Common myeloid progenitor, CD34-positive (primary cell): ENCODE measurements around the gene PPP1R15B.

Experiments used
- CTCF ChIA-PET: fragments of 350-600 bp; sonication (Branson Sonifier 250); formaldehyde crosslinking; loops from one replicate; lab custom pipeline; 2021; ENCODE audit warnings: antibody characterized with exemption; lab: Charles Lee
- POLR2A ChIA-PET: fragments of 350-600 bp; sonication (Branson Sonifier 250); formaldehyde crosslinking; loops from one replicate; lab custom pipeline; 2021; ENCODE audit warnings: antibody characterized with exemption; lab: Charles Lee
- DNase-seq, 3 donors: peaks; one replicate each; pipeline versions ENCODE4 v3.0.0 to v3.0.0-alpha.2; 2013
- H3K27ac ChIP-seq, 2 experiments: 1 replicate in 1 of 2; 2 replicates in 1 of 2; pipeline ENCODE4 v1.7.0; 2013; ENCODE audit warnings: inconsistent platforms in 2 of 2, low read length in 2 of 2, mild to moderate bottlenecking in 2 of 2, low read depth in 1 of 2, moderate library complexity in 1 of 2; ENCODE audit not compliant: severe bottlenecking in 2 of 2, insufficient read depth in 1 of 2, poor library complexity in 1 of 2
- H3K27me3 ChIP-seq, 5 experiments: replicated peaks in 2 of 5; 1 replicate in 3 of 5; 2 replicates in 2 of 5; pipeline versions ENCODE4 v1.6.1 to v1.7.0; 2013; ENCODE audit warnings: low read length in 4 of 5, mild to moderate bottlenecking in 2 of 5, moderate library complexity in 2 of 5, inconsistent platforms in 1 of 5; ENCODE audit not compliant: insufficient read depth in 5 of 5, control insufficient read depth in 4 of 5
- H3K36me3 ChIP-seq, 4 experiments: 1 replicate in 2 of 4; 2 replicates in 2 of 4; pipeline versions ENCODE4 v1.6.1 to v1.7.0; 2013; ENCODE audit warnings: low read length in 3 of 4, control low read depth in 1 of 4, mild to moderate bottlenecking in 1 of 4; ENCODE audit not compliant: control insufficient read depth in 4 of 4, insufficient read depth in 4 of 4
- H3K4me1 ChIP-seq, 4 experiments: 1 replicate in 3 of 4; 2 replicates in 1 of 4; pipeline versions ENCODE4 v1.6.1 to v1.7.1; 2013; ENCODE audit warnings: low read length in 3 of 4, mild to moderate bottlenecking in 3 of 4, control low read depth in 1 of 4, inconsistent platforms in 1 of 4, moderate library complexity in 1 of 4; ENCODE audit not compliant: control insufficient read depth in 4 of 4, insufficient read depth in 4 of 4; ENCODE audit errors: control extremely low read depth in 1 of 4
- H3K4me3 ChIP-seq, 7 experiments: 1 replicate in 4 of 7; 2 replicates in 3 of 7; pipeline versions ENCODE4 v1.5.1 to v1.7.0; 2013; ENCODE audit warnings: mild to moderate bottlenecking in 7 of 7, low read length in 6 of 7, moderate library complexity in 6 of 7, inconsistent platforms in 2 of 7, low read depth in 2 of 7, control low read depth in 1 of 7; ENCODE audit not compliant: insufficient read depth in 4 of 7, control insufficient read depth in 1 of 7; ENCODE audit errors: extremely low read depth in 1 of 7
- H3K9me3 ChIP-seq, 5 experiments: 1 replicate in 4 of 5; 2 replicates in 1 of 5; pipeline versions ENCODE4 v1.6.1 to v1.7.1; 2013; ENCODE audit warnings: low read length in 4 of 5, mild to moderate bottlenecking in 2 of 5, inconsistent platforms in 1 of 5, low read depth in 1 of 5, moderate library complexity in 1 of 5; ENCODE audit not compliant: control insufficient read depth in 4 of 5, insufficient read depth in 2 of 5; ENCODE audit errors: control extremely low read depth in 1 of 5
- WGBS: methylation state at CpG from one replicate; pipeline ENCODE4 v1.1.5; 2013; ENCODE audit not compliant: insufficient coverage; 5-methylcytosine and 5-hydroxymethylcytosine counted together

PPP1R15B gene

DNA sequence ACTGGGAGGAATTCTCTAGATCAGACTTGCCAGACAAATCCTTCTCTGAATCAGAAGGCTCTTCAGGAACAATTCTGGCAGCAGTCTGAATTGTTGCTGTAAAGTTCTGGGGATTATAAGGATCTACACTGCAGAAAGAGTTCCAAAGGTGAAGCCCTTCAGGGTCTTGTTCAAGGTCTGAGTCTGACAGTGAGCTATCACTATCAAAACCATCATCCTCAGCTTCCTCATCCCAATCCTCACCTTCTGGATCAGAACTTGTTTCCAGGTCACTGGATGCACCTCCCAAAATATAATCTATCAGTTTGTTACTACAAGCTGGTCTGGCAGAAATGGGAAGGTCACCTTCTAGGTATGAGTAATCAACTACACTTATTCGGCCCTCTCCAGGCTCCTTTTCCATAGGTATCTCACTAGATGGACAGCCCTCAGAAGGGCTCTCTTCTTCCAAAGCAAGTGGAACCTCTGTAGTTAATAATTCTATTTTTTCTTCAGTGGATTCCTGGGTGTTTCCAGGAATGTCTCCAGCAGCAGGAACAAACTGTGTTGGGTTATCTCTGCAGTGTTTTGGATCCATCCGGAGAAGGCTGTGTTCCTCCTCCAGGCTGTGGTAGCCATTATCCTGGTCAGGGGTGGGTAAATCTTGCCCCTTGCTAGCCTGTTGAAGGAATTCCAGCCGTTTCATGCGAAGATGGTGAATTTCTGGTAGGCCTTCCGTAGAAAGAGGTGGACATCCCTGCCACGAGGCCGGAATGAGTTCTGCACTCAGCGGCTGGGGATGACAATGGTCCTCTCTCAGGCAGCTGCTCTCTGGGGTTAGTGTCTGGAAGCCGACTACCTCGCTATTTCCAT, 1.6 kb downstream of the PPP1R15B start:
- peaks cover 26 to 62% (median 45%) of the 10 kb centered on the region in 4 experiments for H3K4me1 ChIP-seq
- peak overlapping the region; percentile 92 to 100 (median 99) for H3K4me3 ChIP-seq
- WGBS: 1% methylated on average over 9 of the region's 10 CpGs
- peaks cover 0 to 36% (median 17%) of the 10 kb centered on the region in 4 experiments for H3K36me3 ChIP-seq
- H3K27ac ChIP-seq: peak overlapping the region; percentile 99 to 100
- no peaks in the 10 kb centered on the region for H3K9me3 ChIP-seq
- H3K27me3 ChIP-seq: no peaks in the 10 kb centered on the region
- ChIA-PET POLR2A (interaction anchor here (0.6 to 1.5 kb wide), 2 partner anchors 11 to 15 kb away, joined by 3 read pairs; no protein-coding TSS in a partner anchor), CTCF (interaction anchor here (1.0 to 4.9 kb wide), 6 partner anchors 8 to 152 kb away, joined by 3 to 40 read pairs (median 4); no protein-coding TSS in a partner anchor)
- DNase-seq: no peak

DNA sequence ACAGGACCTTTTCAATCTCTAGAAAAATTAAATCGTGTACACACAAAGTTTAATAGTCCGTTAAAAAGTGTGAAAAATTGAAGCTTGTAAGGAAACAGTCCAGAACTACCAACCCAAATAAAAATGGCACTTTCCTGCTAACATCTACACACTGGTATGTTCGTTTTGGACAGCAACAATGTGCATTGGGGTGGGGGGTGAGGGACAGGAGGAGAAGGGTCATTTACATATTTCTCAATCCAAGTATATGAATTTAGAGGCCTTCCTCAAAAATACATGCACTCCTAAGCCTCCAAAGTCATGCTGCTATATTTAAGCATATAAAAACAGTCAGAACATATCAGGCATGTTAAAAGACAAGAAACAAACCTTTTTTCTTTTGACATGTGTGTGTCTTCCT, 2.5 kb downstream of the PPP1R15B start:
- peaks cover 26 to 62% (median 44%) of the 10 kb centered on the region in 4 experiments for H3K4me1 ChIP-seq
- H3K4me3 ChIP-seq: peak overlapping the region; percentile 20 to 100 (median 99)
- H3K9me3 ChIP-seq: no peaks in the 10 kb centered on the region
- peaks cover 2 to 43% (median 23%) of the 10 kb centered on the region in 4 experiments for H3K36me3 ChIP-seq
- POLR2A ChIA-PET: interaction anchor here (0.6 to 1.5 kb wide), 3 partner anchors 10 to 727 kb away, joined by 3 read pairs; no protein-coding TSS in a partner anchor
- no CpG with 5 or more reads among the region's 3 CpGs for WGBS
- DNase-seq: peak in 1 of 3 donors; percentile 29
- H3K27ac ChIP-seq: peak overlapping the region; percentile 99 to 100
- H3K27me3 ChIP-seq: no peaks in the 10 kb centered on the region
- CTCF ChIA-PET: interaction anchor here (0.9 to 4.9 kb wide), 5 partner anchors 11 to 94 kb away, joined by 3 to 40 read pairs (median 3); no protein-coding TSS in a partner anchor

DNA sequence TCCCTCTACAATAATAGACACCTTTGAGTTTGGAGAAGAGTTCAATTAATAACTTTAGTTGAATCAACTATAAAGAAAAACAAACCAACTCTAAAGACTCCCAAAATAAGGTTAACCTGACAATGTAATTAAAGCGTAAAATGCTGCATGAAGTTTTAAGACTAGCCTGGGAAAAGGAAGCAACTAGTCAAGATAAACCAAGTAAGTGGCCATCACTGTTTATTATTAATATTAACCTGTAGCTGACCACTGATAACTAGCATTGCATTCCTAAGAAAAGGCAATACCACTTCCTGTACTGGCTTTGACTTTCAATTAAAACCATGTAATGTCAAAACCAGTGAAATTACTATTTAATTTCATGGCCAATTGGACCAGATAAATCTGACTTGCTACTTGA, 3.0 kb downstream of the PPP1R15B start:
- H3K4me3 ChIP-seq: peak overlapping the region in 6 of 7 experiments; percentile 92 to 100 (median 99)
- peaks cover 26 to 58% (median 40%) of the 10 kb centered on the region in 4 experiments for H3K4me1 ChIP-seq
- H3K36me3 ChIP-seq: peaks cover 2 to 48% (median 29%) of the 10 kb centered on the region in 4 experiments
- DNase-seq: no peak
- H3K9me3 ChIP-seq: no peaks in the 10 kb centered on the region
- CTCF ChIA-PET: interaction anchor here (0.9 to 4.9 kb wide), 3 partner anchors 10 to 93 kb away, joined by 3 to 40 read pairs (median 3); no protein-coding TSS in a partner anchor
- WGBS: no CpG with 5 or more reads among the region's 1 CpG
- no peaks in the 10 kb centered on the region for H3K27me3 ChIP-seq
- POLR2A ChIA-PET: interaction anchor here (0.6 to 1.5 kb wide), 2 partner anchors 10 to 727 kb away, joined by 3 read pairs; no protein-coding TSS in a partner anchor
- H3K27ac ChIP-seq: peak overlapping the region; percentile 99 to 100

DNA sequence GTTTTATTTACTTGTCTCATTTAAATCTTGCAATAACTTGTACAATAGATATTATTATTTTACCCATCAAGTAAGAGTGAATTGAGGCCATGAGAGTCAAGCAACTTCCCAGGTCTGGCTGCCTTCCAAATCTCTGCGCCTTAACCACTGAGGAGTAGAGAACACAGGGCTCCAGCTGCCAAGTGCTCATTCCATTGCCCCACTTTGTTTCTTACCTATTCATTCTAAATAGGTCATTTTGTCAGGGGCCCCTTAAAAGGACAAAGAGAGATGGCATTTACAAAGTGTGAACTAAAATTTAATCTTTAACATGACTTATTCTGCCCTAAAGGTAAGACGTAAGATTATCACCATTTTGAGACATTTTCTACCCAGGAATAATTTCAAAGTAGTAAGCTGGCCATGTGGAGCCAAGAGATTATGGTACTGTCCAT, 3.5 kb downstream of the PPP1R15B start:
- WGBS: 0% methylated on average over 2 of the region's 2 CpGs
- Histone ChIP-seq H3K27me3 (no peaks in the 10 kb centered on the region), H3K9me3 (no peaks in the 10 kb centered on the region), H3K4me3 (peak overlapping the region in 6 of 7 experiments; percentile 92 to 100 (median 99)), H3K27ac (peak overlapping the region; percentile 99 to 100), H3K36me3 (peaks cover 2 to 51% (median 31%) of the 10 kb centered on the region in 4 experiments), H3K4me1 (peaks cover 26 to 53% (median 35%) of the 10 kb centered on the region in 4 experiments)
- ChIA-PET CTCF (interaction anchor here (0.9 to 4.9 kb wide), 6 partner anchors 10 to 125 kb away, joined by 3 to 40 read pairs (median 3); no protein-coding TSS in a partner anchor), POLR2A (no interaction called here)
- DNase-seq: peak in 2 of 3 donors; percentile 54 to 61

DNA sequence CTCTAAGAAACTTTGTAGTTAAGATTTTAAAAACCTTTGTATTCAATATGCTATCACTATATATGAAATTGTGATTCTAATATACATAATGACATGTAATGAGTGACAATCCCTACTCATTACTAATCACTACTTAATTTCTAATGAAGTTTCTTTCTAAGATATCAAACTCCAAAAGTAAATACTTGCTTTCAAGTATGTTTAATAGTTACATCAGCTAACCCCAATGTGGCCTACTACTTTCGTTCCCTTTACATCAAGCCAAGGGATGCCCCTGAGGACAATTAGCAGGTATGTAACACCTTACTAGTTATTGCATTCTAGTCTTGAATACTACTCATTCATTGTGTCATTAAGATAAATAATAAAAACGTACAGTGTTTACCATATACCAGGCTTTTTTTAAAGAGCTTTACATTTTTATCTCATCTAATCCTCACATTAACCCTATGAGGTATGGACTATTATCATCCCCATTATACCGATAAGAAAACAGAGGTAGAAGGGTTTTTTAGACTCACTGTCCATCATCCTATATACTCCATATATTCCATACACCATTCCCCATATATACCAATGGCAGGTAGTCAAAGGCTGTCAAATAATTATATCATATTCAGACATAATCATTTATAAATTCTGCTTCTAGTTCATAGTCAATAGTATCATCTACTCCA, 4.2 kb downstream of the PPP1R15B start:
- Histone ChIP-seq H3K27ac (peak overlapping the region in 1 of 2 experiments; percentile 100), H3K27me3 (no peaks in the 10 kb centered on the region), H3K36me3 (peaks cover 2 to 54% (median 35%) of the 10 kb centered on the region in 4 experiments), H3K4me3 (peak overlapping the region in 6 of 7 experiments; percentile 92 to 100 (median 99)), H3K9me3 (no peaks in the 10 kb centered on the region), H3K4me1 (peaks cover 23 to 47% (median 31%) of the 10 kb centered on the region in 4 experiments)
- CTCF ChIA-PET: interaction anchor here (0.9 to 4.9 kb wide), 5 partner anchors 9 to 124 kb away, joined by 3 to 40 read pairs (median 3); no protein-coding TSS in a partner anchor
- POLR2A ChIA-PET: no interaction called here
- 0% methylated on average over 1 of the region's 3 CpGs for WGBS
- no peak for DNase-seq

DNA sequence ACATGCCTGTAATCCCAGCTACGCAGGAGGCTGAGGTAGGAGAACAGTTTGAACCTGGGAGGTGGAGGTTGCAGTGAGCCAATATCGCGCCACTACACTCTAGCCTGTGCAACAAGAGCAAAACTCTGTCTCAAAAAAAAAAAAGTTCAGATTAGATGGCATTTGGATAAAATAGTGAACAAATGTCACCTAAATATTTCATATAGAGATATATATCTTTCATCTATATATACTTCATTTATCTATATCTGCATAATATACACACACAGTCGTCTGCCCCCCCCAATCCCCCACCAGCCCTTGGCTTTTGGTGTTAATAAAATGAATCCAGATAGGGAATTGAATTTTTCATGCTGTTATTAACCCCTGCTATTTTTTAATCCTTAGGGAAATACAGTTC, 5.0 kb downstream of the PPP1R15B start:
- peaks cover 2 to 56% (median 36%) of the 10 kb centered on the region in 4 experiments for H3K36me3 ChIP-seq
- DNase-seq: no peak
- H3K9me3 ChIP-seq: no peaks in the 10 kb centered on the region
- no CpG with 5 or more reads among the region's 4 CpGs for WGBS
- ChIA-PET POLR2A (no interaction called here), CTCF (interaction anchor here (1.7 to 4.9 kb wide), 2 partner anchors 8 to 25 kb away, joined by 6 to 40 read pairs; no protein-coding TSS in a partner anchor)
- H3K27ac ChIP-seq: peak overlapping the region; percentile 25 to 100
- H3K27me3 ChIP-seq: no peaks in the 10 kb centered on the region
- H3K4me1 ChIP-seq: peaks cover 22 to 43% (median 29%) of the 10 kb centered on the region in 4 experiments
- peak overlapping the region in 6 of 7 experiments; percentile 19 to 100 (median 96) for H3K4me3 ChIP-seq
